ENCODE results near the gene SLC38A10. TPM values are rescaled to one million over a fixed set of nuclear protein-coding genes. Genes with fewer than 3 reads are reported as not detected.
A peak's percentile ranks its signal among the peaks of the same experiment; 100 is the strongest.

The SLC38A10 gene
- total and polyA plus RNA-seq, 2 of the 13 experiments (the other 11 are each of a cell fraction or from before 2014, with no cell fraction given) = 23.4 to 55.8 TPM

- TF ChIP-seq MAFF (IDR thresholded peaks at IDR 0.05; ENCODE audit: low read depth, low read length) = no peak
- peak; percentile 98 for TF ChIP-seq ZNF362 (CRISPR knock-in tag; IDR thresholded peaks at IDR 0.05; ENCODE audit: borderline replicate concordance)
- TF ChIP-seq LRRFIP1 (CRISPR knock-in tag; conservative IDR thresholded peaks at IDR 0.05) = no peak
- no peak for TF ChIP-seq RFXANK (CRISPR knock-in tag; IDR thresholded peaks at IDR 0.05)
- TF ChIP-seq EP300 (IDR thresholded peaks at IDR 0.05; ENCODE audit: low read depth in 2 of 2, low read length in 2 of 2) = peak in 1 of 2 experiments; percentile 84; a peak in 2 of 4 replicates
- no peak for TF ChIP-seq EP300 (CRISPR knock-in tag; IDR thresholded peaks at IDR 0.05; ENCODE audit: borderline replicate concordance)
- TF ChIP-seq U2AF2 (IDR thresholded peaks at IDR 0.05; ENCODE audit: low read depth, low read length) = no peak
- no peak for TF ChIP-seq ZNF597 (CRISPR knock-in tag; IDR thresholded peaks at IDR 0.05)
- TF ChIP-seq GATAD2A (CRISPR knock-in tag; IDR thresholded peaks at IDR 0.05) = peak; percentile 68
- TF ChIP-seq HNF1A (IDR thresholded peaks at IDR 0.05; ENCODE audit: low read depth) = peak; percentile 99
- TF ChIP-seq HNF1A (CRISPR knock-in tag; IDR thresholded peaks at IDR 0.05; ENCODE audit: borderline replicate concordance) = peak; percentile 99
- TF ChIP-seq ZNF589 (CRISPR knock-in tag; conservative IDR thresholded peaks at IDR 0.05) = 0 out of 2 replicates have a peak, but pooled peaks have one; percentile 18
- no peak for TF ChIP-seq HIVEP1 (CRISPR knock-in tag; IDR thresholded peaks at IDR 0.05)
- TF ChIP-seq CBX1 (IDR thresholded peaks at IDR 0.05; ENCODE audit: low read depth) = no peak
- no peak for TF ChIP-seq NONO (IDR thresholded peaks at IDR 0.05)
- TF ChIP-seq NONO (CRISPR knock-in tag; conservative IDR thresholded peaks at IDR 0.05) = 0 out of 2 replicates have a peak, but pooled peaks have one; percentile 48
- no peak for TF ChIP-seq ZNF329 (CRISPR knock-in tag; IDR thresholded peaks at IDR 0.05; ENCODE audit: low read depth)
- TF ChIP-seq ARID3A (IDR thresholded peaks at IDR 0.05; ENCODE audit: low read depth, low read length) = no peak
- no peak for TF ChIP-seq ZNF766 (CRISPR knock-in tag; IDR thresholded peaks at IDR 0.05; ENCODE audit: borderline replicate concordance)
Observed at GRCh38 chr17:81339534-81340296, 44.6 kb upstream of the SLC38A10 start (continued).

Measured in HepG2 (cell line).